IMR-90 (cell line): ENCODE results near the gene ZNF277. TPM values are rescaled to one million over a fixed set of nuclear protein-coding genes. Genes with fewer than 3 reads are reported as not detected.

Experiments
- ATAC-seq: fragments of 200-7000 bp; cut with Tn5 transposase; 2 replicates; pipeline ENCODE4 v1.9.1; 2020; ENCODE audit warnings: low read depth, mild to moderate bottlenecking, moderate library complexity
- BruUV-seq: library from RNA; stranded (reverse); fragments of 400-500 nt; replicated peaks from 2 replicates; lab custom pipeline; 2021; lab: Mats Ljungman, UMichigan
- CTCF ChIA-PET: fragments of 300-600 bp; formaldehyde crosslinking; extraction: SDS; loops from one replicate; lab custom pipeline; 2021; ENCODE audit warnings: antibody characterized with exemption; lab: Yijun Ruan, JAX
- POLR2A ChIA-PET: fragments of 300-600 bp; sonication (Branson Sonifier 250); formaldehyde crosslinking; loops from one replicate; lab custom pipeline; 2022; ENCODE audit warnings: antibody characterized with exemption; ENCODE audit not compliant: unreplicated experiment; lab: Charles Lee
- DNase-seq: peaks from one replicate; pipeline ENCODE4 v3.0.0; 2013
- H2AFZ ChIP-seq: replicated peaks from 2 replicates; pipeline ENCODE3; 2013; ENCODE audit warnings: low read length, mild to moderate bottlenecking; ENCODE audit not compliant: poor library complexity
- H2AK5ac ChIP-seq: 2 replicates; pipeline ENCODE4 v1.6.1; 2013; ENCODE audit warnings: low read depth, low read length, inconsistent platforms
- H2AK9ac ChIP-seq: replicated peaks from 2 replicates; pipeline ENCODE3; 2013; ENCODE audit warnings: mild to moderate bottlenecking, low read depth, low read length, moderate library complexity; ENCODE audit not compliant: poor library complexity
- H2BK120ac ChIP-seq: 2 replicates; pipeline ENCODE4 v1.6.1; 2013; ENCODE audit warnings: low read depth, low read length, inconsistent platforms
- H2BK15ac ChIP-seq: 3 replicates; pipeline ENCODE4 v1.6.1; 2013; ENCODE audit warnings: low read depth, low read length, inconsistent platforms
- H2BK20ac ChIP-seq: 2 replicates; pipeline ENCODE4 v1.6.1; 2013; ENCODE audit warnings: low read depth, mild to moderate bottlenecking, inconsistent platforms, low read length, moderate library complexity
- H2BK5ac ChIP-seq: 2 replicates; pipeline ENCODE4 v1.6.1; 2013; ENCODE audit warnings: mild to moderate bottlenecking, low read depth, low read length, inconsistent platforms; ENCODE audit not compliant: poor library complexity, severe bottlenecking
- H3K14ac ChIP-seq: replicated peaks from 2 replicates; pipeline ENCODE4 v1.6.1; 2013; ENCODE audit warnings: low read depth, low read length, inconsistent platforms
- H3K18ac ChIP-seq: 2 replicates; pipeline ENCODE4 v1.6.1; 2013; ENCODE audit warnings: low read depth, low read length, control low read depth
- H3K23ac ChIP-seq: 2 replicates; pipeline ENCODE4 v1.6.1; 2013; ENCODE audit warnings: low read depth, low read length, inconsistent platforms
- H3K27ac ChIP-seq: 2 replicates; pipeline ENCODE4 v1.5.1; 2013; ENCODE audit warnings: mild to moderate bottlenecking, control low read depth, low read length; ENCODE audit not compliant: insufficient read depth
- H3K27me3 ChIP-seq: 2 replicates; pipeline ENCODE4 v1.6.1; 2013; ENCODE audit warnings: low read length; ENCODE audit not compliant: control insufficient read depth, insufficient read depth
- H3K36me3 ChIP-seq: 2 replicates; pipeline ENCODE4 v1.6.1; 2013; ENCODE audit warnings: low read length, mixed read lengths; ENCODE audit not compliant: control insufficient read depth, insufficient read depth
- H3K4ac ChIP-seq: 2 replicates; pipeline ENCODE4 v1.6.1; 2013; ENCODE audit warnings: low read depth, low read length, inconsistent platforms
- H3K4me1 ChIP-seq: 2 replicates; pipeline ENCODE4 v1.6.1; 2013; ENCODE audit warnings: low read length, mixed read lengths; ENCODE audit not compliant: control insufficient read depth, insufficient read depth
- H3K4me2 ChIP-seq: 2 replicates; pipeline ENCODE4 v1.6.1; 2013; ENCODE audit warnings: low read depth, mild to moderate bottlenecking, control low read depth, low read length, moderate library complexity
- H3K4me3 ChIP-seq: 2 replicates; pipeline ENCODE4 v1.5.1; 2013; ENCODE audit warnings: low read depth, mild to moderate bottlenecking, control low read depth, low read length, moderate library complexity; ENCODE audit not compliant: insufficient read depth
- H3K56ac ChIP-seq: 2 replicates; pipeline ENCODE4 v1.6.1; 2013; ENCODE audit warnings: low read length, inconsistent platforms; ENCODE audit not compliant: insufficient read depth; ENCODE audit errors: extremely low read depth
- H3K79me1 ChIP-seq, 2 experiments: 2 replicates each; pipeline ENCODE4 v1.6.1; 2013; ENCODE audit warnings: low read length in 2 of 2, inconsistent platforms in 1 of 2, low read depth in 1 of 2
- H3K9ac ChIP-seq: 2 replicates; pipeline ENCODE4 v1.6.1; 2013; ENCODE audit warnings: low read depth, low read length, control low read depth
- H3K9me1 ChIP-seq: 2 replicates; pipeline ENCODE4 v1.6.1; 2013; ENCODE audit warnings: low read length, inconsistent platforms; ENCODE audit not compliant: insufficient read depth
- H3K9me3 ChIP-seq: 2 replicates; pipeline ENCODE4 v1.6.1; 2013; ENCODE audit warnings: low read length; ENCODE audit not compliant: control insufficient read depth, insufficient read depth
- H4K20me1 ChIP-seq: 2 replicates; pipeline ENCODE4 v1.6.1; 2013; ENCODE audit warnings: low read length, inconsistent platforms; ENCODE audit not compliant: insufficient read depth
- H4K5ac ChIP-seq: 2 replicates; pipeline ENCODE4 v1.6.1; 2013; ENCODE audit warnings: mild to moderate bottlenecking, low read depth, low read length, control low read depth
- H4K8ac ChIP-seq, 2 experiments: 2 replicates each; pipeline ENCODE4 v1.6.1; 2013; ENCODE audit warnings: low read depth in 2 of 2, low read length in 2 of 2, control low read depth in 1 of 2, inconsistent platforms in 1 of 2
- H4K91ac ChIP-seq: 2 replicates; pipeline ENCODE4 v1.6.1; 2013; ENCODE audit warnings: low read depth, low read length, inconsistent platforms; ENCODE audit not compliant: insufficient read depth
- BHLHE40 ChIP-seq: fragments of 150-350 bp; IDR thresholded peaks from 2 replicates; pipeline ENCODE4 v1.6.1; 2016; ENCODE audit warnings: mild to moderate bottlenecking, low read depth, low read length
- CEBPB ChIP-seq: IDR thresholded peaks from 2 replicates; pipeline ENCODE4 v1.6.1; 2012; ENCODE audit warnings: low read depth, low read length, improper control_type of control experiment
- ELK1 ChIP-seq: fragments of 150-350 bp; IDR thresholded peaks from 2 replicates; pipeline ENCODE4 v1.6.1; 2016; ENCODE audit warnings: low read depth, mild to moderate bottlenecking, low read length, moderate library complexity, borderline replicate concordance
- FOS ChIP-seq: fragments of 150-350 bp; IDR thresholded peaks from 2 replicates; pipeline ENCODE4 v1.6.1; 2016; ENCODE audit warnings: low read depth, low read length
- MAFK ChIP-seq: IDR thresholded peaks from 2 replicates; pipeline ENCODE4 v1.6.1; 2012; ENCODE audit warnings: low read depth, low read length, improper control_type of control experiment
- MAZ ChIP-seq: IDR thresholded peaks from 2 replicates; pipeline ENCODE4 v1.6.1; 2012; ENCODE audit warnings: low read depth, mild to moderate bottlenecking, low read length, improper control_type of control experiment, moderate library complexity, borderline replicate concordance
- MXI1 ChIP-seq: IDR thresholded peaks from 2 replicates; pipeline ENCODE4 v1.6.1; 2012; ENCODE audit warnings: low read depth, mild to moderate bottlenecking, low read length, moderate library complexity, borderline replicate concordance
- NFE2L2 ChIP-seq: fragments of 150-350 bp; IDR thresholded peaks from 2 replicates; pipeline ENCODE4 v1.6.1; 2016; ENCODE audit warnings: low read depth, mild to moderate bottlenecking, low read length
- POLR2A ChIP-seq: IDR thresholded peaks from 2 replicates; pipeline ENCODE4 v1.6.1; 2012; ENCODE audit warnings: mild to moderate bottlenecking, low read depth, low read length
- RFX5 ChIP-seq: IDR thresholded peaks from 2 replicates; pipeline ENCODE4 v1.8.0; 2012; ENCODE audit warnings: low read depth, mild to moderate bottlenecking, low read length, moderate library complexity
- WGBS, 2 experiments: methylation state at CpG; one replicate each; pipeline versions ENCODE4 v1.1.5 to v1.1.7; 2013; ENCODE audit warnings: missing lambda C conversion rate in 2 of 2; ENCODE audit not compliant: insufficient read length in 1 of 2; ENCODE audit errors: extremely low coverage in 2 of 2; 5-methylcytosine and 5-hydroxymethylcytosine counted together
- dilution Hi-C: fragments of 300-500 bp; cut with HindIII; formaldehyde crosslinking; loops from one replicate; pipeline ENCODE4 v1.14.3; 2018; ENCODE audit warnings: low sequenced_read_pairs; ENCODE audit not compliant: unreplicated experiment
- in situ Hi-C: fragments of 300-500 bp; cut with MboI; formaldehyde crosslinking; loops from 3 replicates; pipeline ENCODE4 v1.14.3; 2019; ENCODE audit warnings: low sequenced_read_pairs, inconsistent platforms, mixed read lengths
- intact Hi-C: fragments of 100-400 bp; cut with micrococcal nuclease; formaldehyde crosslinking; loops from 2 replicates; pipeline ENCODE4 v1.10.0; 2022
- polyA plus RNA-seq, 3 experiments: library from polyadenylated mRNA; depleted of rRNA; stranded (reverse); fragments of >200 nt; gene quantifications; 2 replicates each; pipeline ENCODE4 v1.2.3, GENCODE V29; 2012; ENCODE audit warnings: low replicate concordance in 1 of 3
- total RNA-seq: library from RNA; depleted of rRNA; stranded (reverse); fragments of >200 nt; gene quantifications from 2 replicates; pipeline ENCODE4 v1.2.3, GENCODE V29; 2012
- TF ChIP-seq, protein P1 (sequence below): fragments of 150-350 bp; IDR thresholded peaks from 2 replicates; pipeline ENCODE4 v1.6.1; 2017; ENCODE audit warnings: mild to moderate bottlenecking, antibody characterized with exemption, low read length, low read depth

Gene ZNF277
- total and polyA plus RNA-seq, 2 of the 4 experiments (the other 2 are of a cell fraction), result 7.3 to 21.3 TPM

GRCh38 chr7:112172870-112173567 lies 33.5 kb upstream of the ZNF277 start:
- Histone ChIP-seq H3K18ac (no peak overlapping the region), H4K20me1 (no peaks in the 10 kb centered on the region), H3K56ac (no peak overlapping the region), H3K79me1 (peaks cover 0 to 4% of the 10 kb centered on the region in 2 experiments; a peak in 2 of 4 replicates), H3K27me3 (no peaks in the 10 kb centered on the region), H3K27ac (no peak overlapping the region), H4K8ac (no peak overlapping the region), H2BK15ac (no peak overlapping the region), H3K23ac (no peak overlapping the region), H2AK5ac (no peak overlapping the region), H3K9ac (no peak overlapping the region), H3K14ac (no peak overlapping the region), H2BK120ac (no peak overlapping the region), H2BK5ac (no peak overlapping the region), H3K4ac (no peak overlapping the region), H2AFZ (no peak overlapping the region), H3K4me1 (no peaks in the 10 kb centered on the region), H4K5ac (no peak overlapping the region), H3K9me3 (peaks cover 2% of the 10 kb centered on the region; the same call in 1 of the 2 replicates), H3K4me2 (no peak overlapping the region), H3K9me1 (no peaks in the 10 kb centered on the region; the same call in 1 of the 2 replicates), H4K91ac (no peak overlapping the region), H2AK9ac (no peak overlapping the region), H3K4me3 (no peak overlapping the region), H3K36me3 (0 out of 2 replicates have a peak, but pooled peaks cover 1% of the 10 kb centered on the region), H2BK20ac (no peak overlapping the region)
- intact Hi-C loops (no loop called here), in situ Hi-C loops (no loop called here), dilution Hi-C loops (no loop called here)
- ChIA-PET CTCF (no interaction called here), POLR2A (no interaction called here)
- WGBS, 2 experiments, result no CpG with 5 or more reads among the region's 8 CpGs
- no TSS peak for BruUV-seq
- DNase-seq (no peak), ATAC-seq (no peak)
- no peak for TF ChIP-seq RFX5
- no peak for TF ChIP-seq ELK1
- no peak for TF ChIP-seq BHLHE40
- no peak for TF ChIP-seq POLR2A
- TF ChIP-seq, protein P1, sequence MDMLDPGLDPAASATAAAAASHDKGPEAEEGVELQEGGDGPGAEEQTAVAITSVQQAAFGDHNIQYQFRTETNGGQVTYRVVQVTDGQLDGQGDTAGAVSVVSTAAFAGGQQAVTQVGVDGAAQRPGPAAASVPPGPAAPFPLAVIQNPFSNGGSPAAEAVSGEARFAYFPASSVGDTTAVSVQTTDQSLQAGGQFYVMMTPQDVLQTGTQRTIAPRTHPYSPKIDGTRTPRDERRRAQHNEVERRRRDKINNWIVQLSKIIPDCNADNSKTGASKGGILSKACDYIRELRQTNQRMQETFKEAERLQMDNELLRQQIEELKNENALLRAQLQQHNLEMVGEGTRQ, result no peak
- TF ChIP-seq MAFK, result no peak
- TF ChIP-seq MXI1, result no peak
- no peak for TF ChIP-seq NFE2L2
- TF ChIP-seq MAZ, result no peak
- no peak for TF ChIP-seq FOS
- no peak for TF ChIP-seq CEBPB
